Amniotic epithelial cell (primary cell): ENCODE results near the gene ADAM12.
"Not testable (repeated sequence)": the region's sequence is repeated elsewhere in the genome, so short reads cannot be mapped to it uniquely, and the experiment has no call there.

Experiments used
- DNase-seq: peaks from one replicate; pipeline ENCODE4 v3.0.0-alpha.2; 2010; ENCODE audit warnings: low read depth

The ADAM12 gene

DNA sequence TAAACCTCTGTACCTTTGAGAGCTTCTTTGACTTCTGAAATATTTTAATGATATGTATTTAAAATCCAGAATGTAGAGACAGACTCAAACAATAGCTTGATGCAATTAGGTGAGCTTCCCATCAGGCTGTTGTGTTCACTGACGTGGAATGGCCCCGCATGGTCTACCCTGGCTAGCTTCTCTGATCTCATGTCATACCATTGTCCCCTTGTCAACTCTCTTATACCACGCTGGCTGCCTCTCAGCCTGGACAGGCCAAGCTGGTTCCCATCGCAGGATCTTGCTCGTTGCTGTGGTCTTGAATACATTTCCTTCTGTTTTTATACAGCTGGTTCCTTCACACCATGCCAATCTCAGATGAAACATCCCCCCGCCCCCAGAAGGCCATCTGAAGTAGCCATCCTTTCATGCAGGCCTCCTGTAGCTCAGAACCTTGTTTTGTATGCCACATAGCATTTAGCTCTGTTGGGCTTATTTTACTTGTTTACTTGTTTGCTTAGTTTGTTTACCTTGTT, 407.7 kb downstream of the ADAM12 start:
- no peak for DNase-seq

DNA sequence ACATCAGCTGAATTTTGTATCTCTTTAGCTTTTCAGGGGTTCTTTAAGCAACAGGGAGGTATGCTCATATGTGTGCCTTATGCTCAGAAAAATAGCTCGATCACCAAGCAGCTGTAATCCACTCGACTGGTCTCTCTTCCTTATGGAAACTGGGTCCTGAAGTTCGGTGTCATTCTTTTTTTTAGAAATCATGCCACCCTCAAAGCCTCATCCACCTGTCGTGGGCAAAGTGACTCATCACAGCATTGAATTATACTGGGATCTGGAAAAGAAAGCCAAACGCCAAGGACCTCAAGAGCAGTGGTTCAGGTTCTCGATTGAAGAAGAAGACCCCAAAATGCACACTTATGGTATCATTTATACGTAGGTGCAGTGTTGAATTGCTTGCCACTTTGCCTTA, 408.3 kb downstream of the ADAM12 start:
- no peak for DNase-seq

DNA sequence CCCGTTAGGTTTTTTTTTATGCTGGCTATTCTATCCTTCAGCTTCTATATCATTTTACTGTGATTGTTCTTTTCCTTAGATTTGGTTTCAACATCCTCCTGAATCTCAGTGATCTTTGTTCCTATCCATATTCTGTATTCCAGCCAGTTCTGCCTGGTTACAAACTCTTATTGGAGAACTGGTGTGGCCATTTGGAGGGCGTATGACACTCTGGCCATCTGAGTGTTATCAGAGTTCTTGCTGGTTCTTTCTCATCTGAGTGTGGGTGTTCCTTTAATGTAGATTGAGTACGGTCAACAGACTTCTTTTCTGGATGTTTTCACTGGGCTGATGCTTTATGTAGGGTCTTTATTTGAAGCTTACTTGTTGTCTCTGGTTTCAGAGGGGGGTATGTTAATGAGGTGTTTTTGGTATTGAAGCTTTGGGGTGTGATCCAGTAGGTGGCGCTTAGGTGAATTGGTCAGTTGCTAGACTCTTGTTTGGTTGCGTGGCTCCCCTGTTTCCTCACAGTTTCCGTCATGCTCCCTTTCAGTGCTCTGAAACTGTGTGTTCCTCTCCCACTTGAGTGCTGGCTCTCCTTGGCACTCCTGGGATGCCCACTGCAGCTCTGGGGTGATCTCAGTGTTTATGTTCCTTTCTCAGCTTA, 411.2 kb downstream of the ADAM12 start:
- DNase-seq = no peak

DNA sequence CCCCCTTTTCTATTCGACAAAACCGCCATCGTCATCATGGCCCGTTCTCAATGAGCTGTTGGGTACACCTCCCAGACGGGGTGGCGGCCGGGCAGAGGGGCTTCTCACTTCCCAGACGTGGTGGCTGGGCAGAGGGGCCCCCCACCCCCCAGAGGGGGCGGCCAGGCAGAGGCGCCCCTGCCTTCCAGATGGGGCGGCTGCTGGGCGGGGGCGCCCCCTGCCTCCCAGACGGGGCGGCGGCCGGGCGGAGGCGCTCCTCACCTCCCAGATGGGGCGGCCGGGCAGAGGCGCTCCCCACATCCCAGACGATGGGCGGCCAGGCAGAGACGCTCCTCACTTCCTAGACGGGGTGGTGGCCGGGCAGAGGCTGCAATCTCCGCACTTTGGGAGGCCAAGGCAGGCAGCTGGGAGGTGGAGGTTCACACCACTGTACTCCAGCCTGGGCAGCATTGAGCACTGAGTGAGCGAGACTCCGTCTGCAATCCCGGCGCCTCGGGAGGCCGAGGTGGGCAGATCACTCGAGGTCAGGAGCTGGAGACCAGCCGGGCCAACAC, 418.1 kb downstream of the ADAM12 start:
- DNase-seq = not testable (repeated sequence)

DNA sequence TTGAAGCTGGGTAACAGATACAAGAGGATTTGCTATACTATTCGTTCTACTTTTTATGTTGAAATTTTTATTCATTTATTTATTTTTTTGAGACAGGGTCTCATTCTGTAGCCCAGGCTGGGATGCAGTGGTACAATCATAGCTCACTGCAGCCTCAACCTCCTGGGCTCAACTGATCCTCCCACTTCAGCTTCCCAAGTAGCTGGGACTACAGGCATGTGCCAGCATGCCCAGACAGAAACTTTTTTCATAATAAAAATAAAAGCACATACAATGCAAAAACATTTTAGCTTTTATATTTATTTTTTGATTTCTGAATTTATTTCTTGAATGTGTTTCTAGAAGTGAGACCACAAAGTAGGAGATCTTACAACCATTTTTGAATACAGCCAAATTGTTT, 420.7 kb downstream of the ADAM12 start:
- no peak for DNase-seq

DNA sequence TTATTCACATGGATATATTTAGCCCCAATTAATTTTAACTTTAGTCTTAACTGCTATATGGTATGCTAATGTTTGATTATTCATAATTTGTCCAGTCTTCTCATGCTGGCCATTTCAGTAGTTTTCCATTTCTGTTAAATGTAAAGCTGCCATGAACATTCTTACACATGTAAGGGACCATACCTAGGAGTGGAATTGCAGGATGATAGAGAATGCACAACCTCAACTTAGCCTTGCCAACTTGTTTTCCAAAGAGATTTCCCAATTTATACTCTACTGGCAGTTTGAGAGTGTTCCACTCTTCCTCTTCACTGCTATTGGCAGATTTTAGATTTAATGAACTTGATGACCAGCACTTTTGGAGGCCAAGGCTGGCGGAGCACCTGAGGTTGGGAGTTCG, 423.7 kb downstream of the ADAM12 start:
- DNase-seq = no peak
